HepG2 (cell line): ENCODE data around the gene MUC4. TPM values are rescaled to one million over a fixed set of nuclear protein-coding genes. Genes with fewer than 3 reads are reported as not detected.

Experiments
- ATAC-seq: fragments of 200-7000 bp; cut with Tn5 transposase; 3 replicates; pipeline ENCODE4 v1.9.1; 2020; ENCODE audit warnings: mild to moderate bottlenecking, moderate library complexity
- BruUV-seq: library from RNA; stranded (reverse); fragments of 400-500 nt; replicated peaks from 2 replicates; lab custom pipeline; 2021; lab: Mats Ljungman, UMichigan
- CTCF ChIA-PET: fragments of 300-600 bp; formaldehyde crosslinking; extraction: SDS; loops from one replicate; lab custom pipeline; 2021; ENCODE audit warnings: low total read pairs, inconsistent platforms, low intra/inter-chr PET ratio; lab: Yijun Ruan, JAX
- POLR2A ChIA-PET: fragments of 350-600 bp; sonication (Branson Sonifier 250); formaldehyde crosslinking; loops from one replicate; lab custom pipeline; 2020; ENCODE audit warnings: antibody characterized with exemption, inconsistent platforms; lab: Yijun Ruan, JAX
- DNase-seq: peaks from one replicate; pipeline ENCODE4 v3.0.0-alpha.2; 2015; ENCODE audit warnings: low spot score
- FAIRE-seq: peaks from 3 replicates; lab custom pipeline; 2011; peaks lifted over from hg19 to GRCh38; lab: Jason Lieb, UNC
- H2AFZ ChIP-seq: one replicate; pipeline ENCODE4 v1.6.1; 2011; ENCODE audit warnings: low read length, inconsistent platforms
- H3K27ac ChIP-seq: fragments of 300-600 bp; 3 replicates; pipeline ENCODE4 v1.8.0; 2011; ENCODE audit warnings: mixed run types, mild to moderate bottlenecking, mixed read lengths, low read length, inconsistent platforms; ENCODE audit not compliant: insufficient read depth; ENCODE audit errors: extremely low read length
- H3K27me3 ChIP-seq, 2 experiments: fragments of 200-600 bp in 1 of 2; 2 replicates in 1 of 2; 3 replicates in 1 of 2; pipeline versions ENCODE4 v1.6.0 to v1.8.0; 2011; ENCODE audit warnings: low read length in 2 of 2, mild to moderate bottlenecking in 2 of 2, moderate library complexity in 2 of 2, inconsistent platforms in 1 of 2; ENCODE audit not compliant: insufficient read depth in 2 of 2, control insufficient read depth in 1 of 2
- H3K36me3 ChIP-seq, 2 experiments: fragments of 200-600 bp in 1 of 2; replicated peaks in 1 of 2; 2 replicates in 1 of 2; 3 replicates in 1 of 2; pipeline versions ENCODE4 v1.5.1 to v1.8.0; 2011; ENCODE audit warnings: low read length in 2 of 2, inconsistent platforms in 1 of 2; ENCODE audit not compliant: insufficient read depth in 2 of 2, control insufficient read depth in 1 of 2
- H3K4me1 ChIP-seq: 2 replicates; pipeline ENCODE4 v1.5.1; 2012; ENCODE audit warnings: low read length, inconsistent platforms; ENCODE audit not compliant: insufficient read depth
- H3K4me2 ChIP-seq: 2 replicates; pipeline ENCODE4 v1.6.0; 2011; ENCODE audit warnings: low read depth, low read length, inconsistent platforms
- H3K4me3 ChIP-seq, 3 experiments: fragments of 200-600 bp in 1 of 3; sonication (generic), shearing (Covaris generic) in 1 of 3; replicated peaks in 1 of 3; 2 replicates each; pipeline ENCODE4 v1.5.1; 2011 to 2016; ENCODE audit warnings: low read length in 3 of 3, inconsistent platforms in 2 of 3, low read depth in 2 of 3, mild to moderate bottlenecking in 2 of 3, control low read depth in 1 of 3, mixed read lengths in 1 of 3; ENCODE audit not compliant: insufficient read depth in 1 of 3
- H3K79me2 ChIP-seq: one replicate; pipeline ENCODE4 v1.6.1; 2011; ENCODE audit warnings: low read length, inconsistent platforms; ENCODE audit not compliant: insufficient read depth
- H3K9ac ChIP-seq: 2 replicates; pipeline ENCODE4 v1.6.0; 2011; ENCODE audit warnings: mild to moderate bottlenecking, low read depth, low read length, inconsistent platforms; ENCODE audit not compliant: insufficient read depth
- H3K9me3 ChIP-seq: 2 replicates; pipeline ENCODE4 v1.5.1; 2012; ENCODE audit warnings: mild to moderate bottlenecking, low read length
- H4K20me1 ChIP-seq: 2 replicates; pipeline ENCODE4 v1.6.0; 2011; ENCODE audit warnings: inconsistent platforms, mild to moderate bottlenecking, low read length, moderate library complexity; ENCODE audit not compliant: insufficient read depth
- ADNP ChIP-seq: sonication (generic); formaldehyde crosslinking; IDR thresholded peaks from 2 replicates; pipeline ENCODE4 v1.4.0; 2020; ENCODE audit warnings: missing genetic modification reagents
- HMGXB3 ChIP-seq: sonication (generic); formaldehyde crosslinking; IDR thresholded peaks from 2 replicates; pipeline ENCODE4 v1.4.0; 2020; ENCODE audit warnings: missing genetic modification reagents, borderline replicate concordance
- IRF2 ChIP-seq: IDR thresholded peaks from 2 replicates; pipeline ENCODE4 v1.6.1; 2018; ENCODE audit warnings: missing genetic modification reagents, missing compliant biosample characterization
- NFE2 ChIP-seq: sonication (generic); formaldehyde crosslinking; IDR thresholded peaks from 2 replicates; pipeline ENCODE4 v1.4.0; 2020; ENCODE audit warnings: missing genetic modification reagents
- PATZ1 ChIP-seq: sonication (generic); formaldehyde crosslinking; IDR thresholded peaks from 2 replicates; pipeline ENCODE4 v1.4.0; 2020; ENCODE audit warnings: missing genetic modification reagents
- PRDM10 ChIP-seq: sonication (generic); formaldehyde crosslinking; IDR thresholded peaks from 2 replicates; pipeline ENCODE4 v1.4.0; 2020; ENCODE audit warnings: low read depth, missing genetic modification reagents
- TMF1 ChIP-seq: sonication (generic); formaldehyde crosslinking; IDR thresholded peaks from 2 replicates; pipeline ENCODE4 v1.8.1; 2022; ENCODE audit warnings: low read depth, missing genetic modification reagents
- TOE1 ChIP-seq: sonication (generic); formaldehyde crosslinking; IDR thresholded peaks from 2 replicates; pipeline ENCODE4 v1.4.0; 2020; ENCODE audit warnings: mild to moderate bottlenecking, missing genetic modification reagents
- ZNF10 ChIP-seq: sonication (generic); formaldehyde crosslinking; IDR thresholded peaks from 2 replicates; pipeline ENCODE4 v1.4.0; 2020; ENCODE audit warnings: mild to moderate bottlenecking, low read depth, missing genetic modification reagents, borderline replicate concordance
- ZNF230 ChIP-seq: sonication (generic); formaldehyde crosslinking; IDR thresholded peaks from 2 replicates; pipeline ENCODE4 v1.4.0; 2020; ENCODE audit warnings: mild to moderate bottlenecking, missing genetic modification reagents
- WGBS: methylation state at CpG from one replicate; pipeline ENCODE4 v1.1.6; 2017; ENCODE audit warnings: low lambda C conversion rate; 5-methylcytosine and 5-hydroxymethylcytosine counted together
- in situ Hi-C: cut with HindIII; loops from 2 replicates; pipeline ENCODE4 v1.10.0; 2017; ENCODE audit warnings: low pct_unique_long_range_greater_than_20kb; ENCODE audit not compliant: extremely low pct_ligation_motif_present
- intact Hi-C: fragments of 100-400 bp; cut with micrococcal nuclease; formaldehyde crosslinking; loops from one replicate; pipeline ENCODE4 v1.10.0; 2022; ENCODE audit not compliant: unreplicated experiment
- polyA plus RNA-seq, 8 experiments: library from polyadenylated mRNA; depleted of rRNA in 3 of 8; stranded (reverse) in 7 of 8; unstranded in 1 of 8; fragments of >200 nt; fragmentation: Illumina TruSeq in 4 of 8; extraction: Trizol in 4 of 8; gene quantifications; 2 replicates each; pipeline versions ENCODE4 v1.2.1 to v1.2.3, GENCODE V29; 2011 to 2016; ENCODE audit warnings: low read depth in 4 of 8, missing spikeins in 1 of 8, mixed read lengths in 1 of 8; ENCODE audit not compliant: insufficient read depth in 1 of 8
- total RNA-seq, 5 experiments: library from RNA; depleted of rRNA; stranded (reverse); fragments of >200 nt; fragmentation: Illumina TruSeq; extraction: Trizol; gene quantifications; 2 replicates each; pipeline ENCODE4 v1.2.3, GENCODE V29; 2016; ENCODE audit warnings: low read depth in 1 of 5

MUC4 gene
- total and polyA plus RNA-seq, 2 of the 13 experiments (the other 11 are each of a cell fraction or from before 2014, with no cell fraction given): not detected

- Histone ChIP-seq H3K4me3 (peak overlapping the region in 1 of 3 experiments; percentile 26; a peak in 1 of 6 replicates), H3K27ac (no peak overlapping the region), H3K4me1 (peaks cover 39% of the 10 kb centered on the region), H3K9ac (no peak overlapping the region), H3K9me3 (no peaks in the 10 kb centered on the region), H3K4me2 (peak overlapping the region; percentile 49), H3K36me3 (no peaks in the 10 kb centered on the region), H3K27me3 (peaks cover 0 to 28% of the 10 kb centered on the region in 2 experiments; a peak in 3 of 5 replicates), H2AFZ (no peak overlapping the region), H4K20me1 (no peaks in the 10 kb centered on the region), H3K79me2 (no peaks in the 10 kb centered on the region)
- BruUV-seq: no TSS peak
- in situ Hi-C loops (loop anchor here (10.0 kb wide), 1 partner anchor 64 kb away; no protein-coding TSS in a partner anchor), intact Hi-C loops (no loop called here)
- ATAC-seq: peak; percentile 57
- POLR2A ChIA-PET: no interaction called here
- CTCF ChIA-PET: interaction anchor here (0.6 to 1.3 kb wide), 6 partner anchors 12 to 293 kb away, joined by 3 to 5 read pairs (median 3); no protein-coding TSS in a partner anchor
- FAIRE-seq: peak; percentile 98
- DNase-seq: peak; percentile 86
- WGBS: 14% methylated on average over 27 of the region's 31 CpGs
- TF ChIP-seq TOE1 (CRISPR knock-in tag) (no peak), IRF2 (CRISPR knock-in tag) (peak; percentile 78), ADNP (CRISPR knock-in tag) (no peak), NFE2 (no peak), ZNF10 (no peak), TMF1 (CRISPR knock-in tag) (no peak), PRDM10 (CRISPR knock-in tag) (no peak), HMGXB3 (peak; percentile 62; the same call in 1 of the 2 replicates), ZNF230 (CRISPR knock-in tag) (0 out of 2 replicates have a peak, but pooled peaks have one; percentile 48), PATZ1 (CRISPR knock-in tag) (peak; percentile 44; the same call in 1 of the 2 replicates)
Measured at GRCh38 chr3:195850857-195851543, 39.3 kb upstream of the MUC4 start.
